HepG2 (cell line): Measurements from ENCODE around the gene ARHGEF4. TPM values are rescaled to one million over a fixed set of nuclear protein-coding genes. Genes with fewer than 3 reads are reported as not detected.
A peak's percentile ranks its signal among the peaks of the same experiment; 100 is the strongest.

Experiments
- ATAC-seq: fragments of 200-7000 bp; cut with Tn5 transposase; 3 replicates; pipeline ENCODE4 v1.9.1; 2020; ENCODE audit warnings: mild to moderate bottlenecking, moderate library complexity
- BruUV-seq: library from RNA; stranded (reverse); fragments of 400-500 nt; replicated peaks from 2 replicates; lab custom pipeline; 2021; lab: Mats Ljungman, UMichigan
- CTCF ChIA-PET: fragments of 300-600 bp; formaldehyde crosslinking; extraction: SDS; loops from one replicate; lab custom pipeline; 2021; ENCODE audit warnings: low total read pairs, inconsistent platforms, low intra/inter-chr PET ratio; lab: Yijun Ruan, JAX
- POLR2A ChIA-PET: fragments of 350-600 bp; sonication (Branson Sonifier 250); formaldehyde crosslinking; loops from one replicate; lab custom pipeline; 2020; ENCODE audit warnings: antibody characterized with exemption, inconsistent platforms; lab: Yijun Ruan, JAX
- DNase-seq: peaks from one replicate; pipeline ENCODE4 v3.0.0-alpha.2; 2015; ENCODE audit warnings: low spot score
- FAIRE-seq: peaks from 3 replicates; lab custom pipeline; 2011; peaks lifted over from hg19 to GRCh38; lab: Jason Lieb, UNC
- H2AFZ ChIP-seq: one replicate; pipeline ENCODE4 v1.6.1; 2011; ENCODE audit warnings: low read length, inconsistent platforms
- H3K27ac ChIP-seq: fragments of 300-600 bp; 3 replicates; pipeline ENCODE4 v1.8.0; 2011; ENCODE audit warnings: mixed run types, mild to moderate bottlenecking, mixed read lengths, low read length, inconsistent platforms; ENCODE audit not compliant: insufficient read depth; ENCODE audit errors: extremely low read length
- H3K27me3 ChIP-seq, 2 experiments: fragments of 200-600 bp in 1 of 2; 2 replicates in 1 of 2; 3 replicates in 1 of 2; pipeline versions ENCODE4 v1.6.0 to v1.8.0; 2011; ENCODE audit warnings: low read length in 2 of 2, mild to moderate bottlenecking in 2 of 2, moderate library complexity in 2 of 2, inconsistent platforms in 1 of 2; ENCODE audit not compliant: insufficient read depth in 2 of 2, control insufficient read depth in 1 of 2
- H3K36me3 ChIP-seq, 2 experiments: fragments of 200-600 bp in 1 of 2; replicated peaks in 1 of 2; 2 replicates in 1 of 2; 3 replicates in 1 of 2; pipeline versions ENCODE4 v1.5.1 to v1.8.0; 2011; ENCODE audit warnings: low read length in 2 of 2, inconsistent platforms in 1 of 2; ENCODE audit not compliant: insufficient read depth in 2 of 2, control insufficient read depth in 1 of 2
- H3K4me1 ChIP-seq: 2 replicates; pipeline ENCODE4 v1.5.1; 2012; ENCODE audit warnings: low read length, inconsistent platforms; ENCODE audit not compliant: insufficient read depth
- H3K4me2 ChIP-seq: 2 replicates; pipeline ENCODE4 v1.6.0; 2011; ENCODE audit warnings: low read depth, low read length, inconsistent platforms
- H3K4me3 ChIP-seq, 3 experiments: fragments of 200-600 bp in 1 of 3; sonication (generic), shearing (Covaris generic) in 1 of 3; replicated peaks in 1 of 3; 2 replicates each; pipeline ENCODE4 v1.5.1; 2011 to 2016; ENCODE audit warnings: low read length in 3 of 3, inconsistent platforms in 2 of 3, low read depth in 2 of 3, mild to moderate bottlenecking in 2 of 3, control low read depth in 1 of 3, mixed read lengths in 1 of 3; ENCODE audit not compliant: insufficient read depth in 1 of 3
- H3K79me2 ChIP-seq: one replicate; pipeline ENCODE4 v1.6.1; 2011; ENCODE audit warnings: low read length, inconsistent platforms; ENCODE audit not compliant: insufficient read depth
- H3K9ac ChIP-seq: 2 replicates; pipeline ENCODE4 v1.6.0; 2011; ENCODE audit warnings: mild to moderate bottlenecking, low read depth, low read length, inconsistent platforms; ENCODE audit not compliant: insufficient read depth
- H3K9me3 ChIP-seq: 2 replicates; pipeline ENCODE4 v1.5.1; 2012; ENCODE audit warnings: mild to moderate bottlenecking, low read length
- H4K20me1 ChIP-seq: 2 replicates; pipeline ENCODE4 v1.6.0; 2011; ENCODE audit warnings: inconsistent platforms, mild to moderate bottlenecking, low read length, moderate library complexity; ENCODE audit not compliant: insufficient read depth
- CCDC6 ChIP-seq: sonication (generic); formaldehyde crosslinking; IDR thresholded peaks from 2 replicates; pipeline ENCODE4 v1.8.1; 2022; ENCODE audit warnings: mild to moderate bottlenecking, missing genetic modification reagents, moderate library complexity
- HOXA7 ChIP-seq: sonication (generic); formaldehyde crosslinking; IDR thresholded peaks from 2 replicates; pipeline ENCODE4 v1.8.1; 2022; ENCODE audit warnings: mild to moderate bottlenecking, missing genetic modification reagents, moderate library complexity
- MNT ChIP-seq: fragments of 450-650 bp; IDR thresholded peaks from 2 replicates; pipeline ENCODE4 v1.6.1; 2016
- REPIN1 ChIP-seq: sonication (generic); formaldehyde crosslinking; IDR thresholded peaks from 2 replicates; pipeline ENCODE4 v1.8.0; 2022; ENCODE audit warnings: missing genetic modification reagents, low read depth, mild to moderate bottlenecking, borderline replicate concordance
- ZNF333 ChIP-seq: sonication (generic); formaldehyde crosslinking; IDR thresholded peaks from 2 replicates; pipeline ENCODE4 v1.4.0; 2020; ENCODE audit warnings: mild to moderate bottlenecking, missing genetic modification reagents, borderline replicate concordance
- ZNF687 ChIP-seq: sonication (generic); formaldehyde crosslinking; IDR thresholded peaks from 2 replicates; pipeline ENCODE4 v1.5.1; 2020; ENCODE audit warnings: mild to moderate bottlenecking, missing genetic modification reagents, moderate library complexity
- ZNF839 ChIP-seq: sonication (generic); formaldehyde crosslinking; IDR thresholded peaks from 2 replicates; pipeline ENCODE4 v1.4.0; 2020; ENCODE audit warnings: missing genetic modification reagents, mild to moderate bottlenecking, borderline replicate concordance
- WGBS: methylation state at CpG from one replicate; pipeline ENCODE4 v1.1.6; 2017; ENCODE audit warnings: low lambda C conversion rate; 5-methylcytosine and 5-hydroxymethylcytosine counted together
- in situ Hi-C: cut with HindIII; loops from 2 replicates; pipeline ENCODE4 v1.10.0; 2017; ENCODE audit warnings: low pct_unique_long_range_greater_than_20kb; ENCODE audit not compliant: extremely low pct_ligation_motif_present
- intact Hi-C: fragments of 100-400 bp; cut with micrococcal nuclease; formaldehyde crosslinking; loops from one replicate; pipeline ENCODE4 v1.10.0; 2022; ENCODE audit not compliant: unreplicated experiment
- polyA plus RNA-seq, 8 experiments: library from polyadenylated mRNA; depleted of rRNA in 3 of 8; stranded (reverse) in 7 of 8; unstranded in 1 of 8; fragments of >200 nt; fragmentation: Illumina TruSeq in 4 of 8; extraction: Trizol in 4 of 8; gene quantifications; 2 replicates each; pipeline versions ENCODE4 v1.2.1 to v1.2.3, GENCODE V29; 2011 to 2016; ENCODE audit warnings: low read depth in 4 of 8, missing spikeins in 1 of 8, mixed read lengths in 1 of 8; ENCODE audit not compliant: insufficient read depth in 1 of 8
- total RNA-seq, 5 experiments: library from RNA; depleted of rRNA; stranded (reverse); fragments of >200 nt; fragmentation: Illumina TruSeq; extraction: Trizol; gene quantifications; 2 replicates each; pipeline ENCODE4 v1.2.3, GENCODE V29; 2016; ENCODE audit warnings: low read depth in 1 of 5
- TF ChIP-seq, protein P1 (sequence below): sonication (generic); formaldehyde crosslinking; IDR thresholded peaks from 2 replicates; pipeline ENCODE4 v1.4.0; 2020; ENCODE audit warnings: missing genetic modification reagents

Gene ARHGEF4
- total and polyA plus RNA-seq, 2 of the 13 experiments (the other 11 are each of a cell fraction or from before 2014, with no cell fraction given): 0.11 to 0.13 TPM

- DNase-seq (no peak), ATAC-seq (no peak), FAIRE-seq (no peak)
- Histone ChIP-seq H3K9me3 (no peaks in the 10 kb centered on the region), H3K27me3 (peaks cover 15 to 75% of the 10 kb centered on the region in 2 experiments; a peak in 4 of 5 replicates), H3K79me2 (no peaks in the 10 kb centered on the region), H3K36me3 (no peaks in the 10 kb centered on the region)
- in situ Hi-C loops: no loop called here
- ChIA-PET CTCF (no interaction called here), POLR2A (no interaction called here)
- 13% methylated on average over 16 of the region's 18 CpGs for WGBS
- BruUV-seq: no TSS peak
- TF ChIP-seq, protein P1, sequence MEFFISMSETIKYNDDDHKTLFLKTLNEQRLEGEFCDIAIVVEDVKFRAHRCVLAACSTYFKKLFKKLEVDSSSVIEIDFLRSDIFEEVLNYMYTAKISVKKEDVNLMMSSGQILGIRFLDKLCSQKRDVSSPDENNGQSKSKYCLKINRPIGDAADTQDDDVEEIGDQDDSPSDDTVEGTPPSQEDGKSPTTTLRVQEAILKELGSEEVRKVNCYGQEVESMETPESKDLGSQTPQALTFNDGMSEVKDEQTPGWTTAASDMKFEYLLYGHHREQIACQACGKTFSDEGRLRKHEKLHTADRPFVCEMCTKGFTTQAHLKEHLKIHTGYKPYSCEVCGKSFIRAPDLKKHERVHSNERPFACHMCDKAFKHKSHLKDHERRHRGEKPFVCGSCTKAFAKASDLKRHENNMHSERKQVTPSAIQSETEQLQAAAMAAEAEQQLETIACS: no peak
- TF ChIP-seq, all 625 proteins: peak for 0
- Histone ChIP-seq H3K4me3 (no peak overlapping the region), H4K20me1 (no peaks in the 10 kb centered on the region), H3K9ac (no peak overlapping the region), H3K4me2 (no peak overlapping the region), H3K27ac (no peak overlapping the region), H3K4me1 (no peaks in the 10 kb centered on the region), H2AFZ (no peak overlapping the region)
- intact Hi-C loops: no loop called here
These were observed 10.1 kb downstream of the ARHGEF4 start for GRCh38 chr2:130846686-130847375.

- Histone ChIP-seq H3K9ac (no peak overlapping the region), H3K4me2 (no peak overlapping the region), H2AFZ (no peak overlapping the region), H3K9me3 (no peaks in the 10 kb centered on the region), H3K79me2 (no peaks in the 10 kb centered on the region), H3K4me1 (no peaks in the 10 kb centered on the region), H4K20me1 (no peaks in the 10 kb centered on the region), H3K36me3 (no peaks in the 10 kb centered on the region)
- in situ Hi-C loops: no loop called here
- WGBS: 13% methylated on average over 8 of the region's 19 CpGs
- BruUV-seq: no TSS peak
- ATAC-seq: no peak
- intact Hi-C loops: no loop called here
- POLR2A ChIA-PET: no interaction called here
- no peak for TF ChIP-seq HOXA7
- 0 out of 2 replicates have a peak, but pooled peaks have one; percentile 24 for TF ChIP-seq MNT
- no peak for TF ChIP-seq CCDC6 (CRISPR knock-in tag)
- TF ChIP-seq REPIN1 (CRISPR knock-in tag): no peak
- TF ChIP-seq ZNF333 (CRISPR knock-in tag): no peak
- 0 out of 2 replicates have a peak, but pooled peaks have one; percentile 6 for TF ChIP-seq ZNF687 (CRISPR knock-in tag)
- no peak for TF ChIP-seq ZNF839
- TF ChIP-seq, all 625 proteins: peak for 2
- FAIRE-seq (no peak), DNase-seq (no peak)
- Histone ChIP-seq H3K4me3 (no peak overlapping the region), H3K27ac (no peak overlapping the region), H3K27me3 (peaks cover 13 to 72% of the 10 kb centered on the region in 2 experiments; a peak in 3 of 5 replicates)
- CTCF ChIA-PET: no interaction called here
These were observed 11.2 kb downstream of the ARHGEF4 start for GRCh38 chr2:130847776-130848525.
